ENCODE data around the gene AHCYL2.
"Not testable (repeated sequence)": the region's sequence is repeated elsewhere in the genome, so short reads cannot be mapped to it uniquely, and the experiment has no call there.

- TF ChIP-seq JUN (IDR thresholded peaks at IDR 0.05; ENCODE audit: low read depth, low read length); RNF2 (IDR thresholded peaks at IDR 0.05; ENCODE audit: borderline replicate concordance, low read depth, low read length, missing control alignments, poor library complexity, severe bottlenecking); NRF1 (IDR thresholded peaks at IDR 0.05; ENCODE audit: low read depth, low read length); POLR2A (IDR thresholded peaks at IDR 0.05; ENCODE audit: control extremely low read depth in 1 of 2, low read depth in 2 of 2, low read length in 2 of 2); USF2 (IDR thresholded peaks at IDR 0.05; ENCODE audit: low read length); CTCF (IDR thresholded peaks at IDR 0.05; ENCODE audit: control extremely low read depth in 1 of 3, insufficient read depth in 1 of 3, low read depth in 1 of 3, low read length in 3 of 3); SRF (IDR thresholded peaks at IDR 0.05; ENCODE audit: low read depth, low read length); SP2 (IDR thresholded peaks at IDR 0.05; ENCODE audit: low read length); ATF3 (IDR thresholded peaks at IDR 0.05; ENCODE audit: insufficient read depth, low read depth, low read length); SP4 (IDR thresholded peaks at IDR 0.05; ENCODE audit: low read length); CBX5 (IDR thresholded peaks at IDR 0.05; ENCODE audit: low read depth, low read length); RFX5 (IDR thresholded peaks at IDR 0.05; ENCODE audit: borderline replicate concordance, low read depth, low read length); SIX5 (IDR thresholded peaks at IDR 0.05; ENCODE audit: low read depth, low read length); CHD2 (IDR thresholded peaks at IDR 0.05; ENCODE audit: low read length): not testable (repeated sequence)
Measured at GRCh38 chr7:129447445-129447844, 222.6 kb downstream of the AHCYL2 start.
